BJ (cell line): ENCODE measurements around the gene HOXB2. TPM values are rescaled to one million over a fixed set of nuclear protein-coding genes. Genes with fewer than 3 reads are reported as not detected.

ENCODE experiments used
- CTCF ChIA-PET: fragments of 350-600 bp; formaldehyde crosslinking; extraction: SDS; loops from one replicate; lab custom pipeline; 2021; ENCODE audit warnings: antibody characterized with exemption, inconsistent platforms; lab: Yijun Ruan, JAX
- POLR2A ChIA-PET: fragments of 300-600 bp; sonication (Branson Sonifier 250); formaldehyde crosslinking; extraction: SDS; loops from one replicate; lab custom pipeline; 2021; ENCODE audit warnings: antibody characterized with exemption; lab: Charles Lee
- DNase-seq: peaks from one replicate; pipeline ENCODE4 v3.0.0-alpha.2; 2011; ENCODE audit warnings: low read depth
- H3K27me3 ChIP-seq: 2 replicates; pipeline ENCODE4 v1.6.0; 2011; ENCODE audit warnings: low read length; ENCODE audit not compliant: control insufficient read depth, insufficient read depth
- H3K36me3 ChIP-seq: 2 replicates; pipeline ENCODE4 v1.5.1; 2011; ENCODE audit warnings: low read length; ENCODE audit not compliant: control insufficient read depth, insufficient read depth
- H3K4me3 ChIP-seq: 2 replicates; pipeline ENCODE4 v1.5.1; 2011; ENCODE audit warnings: low read depth, mild to moderate bottlenecking, control low read depth, low read length
- CTCF ChIP-seq: IDR thresholded peaks from 2 replicates; pipeline ENCODE4 v1.5.1; 2011; ENCODE audit warnings: low read depth, mild to moderate bottlenecking, control low read depth, inconsistent platforms, low read length, moderate library complexity; ENCODE audit not compliant: insufficient read depth
- polyA plus RNA-seq: library from polyadenylated mRNA; depleted of rRNA; stranded (reverse); fragments of >200 nt; gene quantifications from 2 replicates; pipeline ENCODE4 v1.2.3, GENCODE V29; 2011

HOXB2 gene
- polyA plus RNA-seq, 1 experiment = 1.7 TPM

GRCh38 chr17:48505788-48506187 lies 39.1 kb downstream of the HOXB2 start:
- Histone ChIP-seq H3K36me3 (no peaks in the 10 kb centered on the region), H3K27me3 (peaks cover 2% of the 10 kb centered on the region; the same call in 1 of the 2 replicates), H3K4me3 (no peak overlapping the region)
- no peak for TF ChIP-seq CTCF
- peak; percentile 51 for DNase-seq
- CTCF ChIA-PET = interaction anchor here (1.0 to 3.6 kb wide), 3 partner anchors 12 to 153 kb away, joined by 3 to 18 read pairs (median 4); no protein-coding TSS in a partner anchor
- POLR2A ChIA-PET = no interaction called here

DNA sequence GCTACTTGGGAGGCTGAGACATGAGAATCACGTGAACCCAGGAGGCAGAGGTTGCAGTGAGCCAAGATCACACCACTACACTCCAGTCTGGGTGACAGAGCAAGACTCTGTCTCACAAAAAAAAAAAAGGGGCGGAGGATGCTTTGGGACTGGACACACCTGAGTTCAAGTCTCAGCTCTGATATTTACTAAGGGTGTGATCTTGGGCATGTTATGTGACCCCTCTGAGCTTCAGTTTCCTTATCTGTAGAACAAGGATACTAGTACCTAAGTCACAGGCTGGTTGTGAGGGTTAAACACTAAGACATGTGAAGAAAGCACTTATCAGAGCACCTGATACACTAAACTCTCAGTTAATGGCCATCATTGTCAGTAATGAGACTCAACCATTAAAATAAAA lies 40.0 kb downstream of the HOXB2 start:
- POLR2A ChIA-PET = no interaction called here
- CTCF ChIA-PET = interaction anchor here (1.0 to 3.6 kb wide), 5 partner anchors 12 to 152 kb away, joined by 3 to 18 read pairs (median 8); no protein-coding TSS in a partner anchor
- no peak for DNase-seq
- TF ChIP-seq CTCF = no peak
- H3K36me3 ChIP-seq = no peaks in the 10 kb centered on the region
- H3K4me3 ChIP-seq = no peak overlapping the region
- peaks cover 2% of the 10 kb centered on the region; the same call in 1 of the 2 replicates for H3K27me3 ChIP-seq

DNA sequence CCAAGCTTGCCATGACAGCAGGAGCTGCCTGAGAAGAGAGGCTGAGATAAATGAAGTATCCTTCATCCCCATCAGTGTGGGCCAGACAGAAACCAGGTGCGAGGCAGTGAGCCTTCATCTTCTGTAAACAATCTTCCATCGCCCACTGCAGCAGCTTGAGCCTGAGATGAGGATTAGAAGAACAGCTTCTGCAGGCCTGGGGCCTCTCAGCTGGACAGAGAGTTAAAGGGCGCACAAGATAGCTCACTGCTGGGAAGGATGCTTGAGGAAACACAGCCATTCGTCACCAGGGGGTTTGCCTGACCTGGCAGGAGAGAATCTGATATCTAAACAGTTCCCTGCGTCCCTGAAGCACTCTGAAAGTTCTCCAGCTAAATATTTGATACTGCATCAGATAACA lies 41.2 kb downstream of the HOXB2 start:
- ChIA-PET CTCF (interaction anchor here (0.8 to 2.1 kb wide), 5 partner anchors 9 to 19 kb away, joined by 3 to 10 read pairs (median 5); no protein-coding TSS in a partner anchor), POLR2A (no interaction called here)
- no peak for DNase-seq
- no peaks in the 10 kb centered on the region for H3K36me3 ChIP-seq
- H3K27me3 ChIP-seq = peaks cover 2% of the 10 kb centered on the region; the same call in 1 of the 2 replicates
- no peak overlapping the region for H3K4me3 ChIP-seq
- TF ChIP-seq CTCF = no peak

- CTCF ChIA-PET = interaction anchor here (1.2 to 2.1 kb wide), 3 partner anchors 8 to 20 kb away, joined by 5 to 10 read pairs (median 8); no protein-coding TSS in a partner anchor
- H3K27me3 ChIP-seq = peaks cover 2% of the 10 kb centered on the region; the same call in 1 of the 2 replicates
- H3K36me3 ChIP-seq = no peaks in the 10 kb centered on the region
- H3K4me3 ChIP-seq = no peak overlapping the region
- POLR2A ChIA-PET = no interaction called here
- DNase-seq = no peak
- no peak for TF ChIP-seq CTCF
Measured at GRCh38 chr17:48502901-48503300, 42.0 kb downstream of the HOXB2 start.

GRCh38 chr17:48502312-48502711 lies 42.6 kb downstream of the HOXB2 start:
- no peak for DNase-seq
- Histone ChIP-seq H3K27me3 (peaks cover 2% of the 10 kb centered on the region; the same call in 1 of the 2 replicates), H3K36me3 (no peaks in the 10 kb centered on the region), H3K4me3 (no peak overlapping the region)
- TF ChIP-seq CTCF = no peak
- ChIA-PET POLR2A (no interaction called here), CTCF (no interaction called here)
